ENCODE data around the gene MEIS2. TPM values are rescaled to one million over a fixed set of nuclear protein-coding genes. Genes with fewer than 3 reads are reported as not detected.

MEIS2 gene
- total RNA-seq, 1 donor from 2014 or later: 76.9 TPM

DNA sequence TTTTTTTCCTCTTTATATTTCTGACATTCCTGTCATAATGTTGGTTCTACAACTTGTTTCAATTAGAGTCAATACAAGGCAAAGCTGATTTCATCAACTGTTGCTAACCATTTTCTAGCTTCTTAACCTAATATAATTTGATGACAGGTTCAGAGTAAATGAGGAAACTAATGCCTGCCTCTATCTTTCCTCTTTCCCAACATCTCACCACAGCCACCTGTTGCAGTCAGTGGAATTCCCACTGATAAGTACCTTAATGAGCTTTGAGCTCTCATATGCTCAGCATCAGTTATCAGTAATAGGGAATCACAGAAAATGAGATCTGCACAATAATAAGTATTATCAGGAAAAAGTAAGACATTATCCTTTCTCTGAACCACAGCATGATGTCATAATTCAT, 241.9 kb downstream of the MEIS2 start:
- no peak for DNase-seq (ENCODE audit: extremely low spot score in 2 of 2)
- no peak overlapping the region for H3K4me3 ChIP-seq
- intact Hi-C loops (cut with DNase I): no loop called here
- no peaks in the 10 kb centered on the region for H3K4me1 ChIP-seq
- H3K36me3 ChIP-seq: no peaks in the 10 kb centered on the region
- H3K27ac ChIP-seq: no peak overlapping the region
- no peaks in the 10 kb centered on the region for H3K27me3 ChIP-seq
- no peak for TF ChIP-seq POLR2A (IDR thresholded peaks at IDR 0.05)
- TF ChIP-seq, protein P1, sequence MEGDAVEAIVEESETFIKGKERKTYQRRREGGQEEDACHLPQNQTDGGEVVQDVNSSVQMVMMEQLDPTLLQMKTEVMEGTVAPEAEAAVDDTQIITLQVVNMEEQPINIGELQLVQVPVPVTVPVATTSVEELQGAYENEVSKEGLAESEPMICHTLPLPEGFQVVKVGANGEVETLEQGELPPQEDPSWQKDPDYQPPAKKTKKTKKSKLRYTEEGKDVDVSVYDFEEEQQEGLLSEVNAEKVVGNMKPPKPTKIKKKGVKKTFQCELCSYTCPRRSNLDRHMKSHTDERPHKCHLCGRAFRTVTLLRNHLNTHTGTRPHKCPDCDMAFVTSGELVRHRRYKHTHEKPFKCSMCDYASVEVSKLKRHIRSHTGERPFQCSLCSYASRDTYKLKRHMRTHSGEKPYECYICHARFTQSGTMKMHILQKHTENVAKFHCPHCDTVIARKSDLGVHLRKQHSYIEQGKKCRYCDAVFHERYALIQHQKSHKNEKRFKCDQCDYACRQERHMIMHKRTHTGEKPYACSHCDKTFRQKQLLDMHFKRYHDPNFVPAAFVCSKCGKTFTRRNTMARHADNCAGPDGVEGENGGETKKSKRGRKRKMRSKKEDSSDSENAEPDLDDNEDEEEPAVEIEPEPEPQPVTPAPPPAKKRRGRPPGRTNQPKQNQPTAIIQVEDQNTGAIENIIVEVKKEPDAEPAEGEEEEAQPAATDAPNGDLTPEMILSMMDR (IDR thresholded peaks at IDR 0.05): no peak
- no peak for TF ChIP-seq POLR2AphosphoS5 (IDR thresholded peaks at IDR 0.05; ENCODE audit: insufficient read depth in 1 of 2, low read depth in 1 of 2)
- no peaks in the 10 kb centered on the region for H3K9me3 ChIP-seq

- no peak for TF ChIP-seq POLR2AphosphoS5 (IDR thresholded peaks at IDR 0.05; ENCODE audit: insufficient read depth in 1 of 2, low read depth in 1 of 2)
- TF ChIP-seq, protein P1 (IDR thresholded peaks at IDR 0.05): no peak
- no peak for TF ChIP-seq POLR2A (IDR thresholded peaks at IDR 0.05)
- Histone ChIP-seq H3K36me3 (no peaks in the 10 kb centered on the region), H3K4me3 (no peak overlapping the region), H3K4me1 (no peaks in the 10 kb centered on the region), H3K9me3 (no peaks in the 10 kb centered on the region), H3K27me3 (no peaks in the 10 kb centered on the region), H3K27ac (no peak overlapping the region)
- DNase-seq (ENCODE audit: extremely low spot score in 2 of 2): no peak
- intact Hi-C loops (cut with DNase I): no loop called here
These were observed 243.9 kb downstream of the MEIS2 start for GRCh38 chr15:36856339-36856973.

DNA sequence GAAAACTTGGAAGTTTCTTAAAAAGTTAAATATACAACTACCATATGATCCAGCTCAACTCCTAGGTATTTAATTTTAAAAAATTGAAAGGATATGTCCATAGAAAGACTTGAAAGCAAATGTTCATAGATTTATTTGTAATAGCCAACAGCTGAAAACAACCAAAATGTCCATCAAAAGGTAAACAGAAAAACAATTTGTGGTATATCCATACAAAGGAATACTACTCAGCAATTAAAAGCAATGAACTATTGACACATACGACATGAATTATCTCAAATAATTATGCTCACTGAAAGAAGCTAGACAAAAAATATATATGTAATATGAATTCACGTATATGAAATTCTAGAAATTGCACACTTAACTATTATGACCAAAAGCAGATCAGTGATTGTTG, 249.5 kb downstream of the MEIS2 start:
- no peak for DNase-seq (ENCODE audit: extremely low spot score in 2 of 2)
- H3K9me3 ChIP-seq: no peaks in the 10 kb centered on the region
- H3K36me3 ChIP-seq: no peaks in the 10 kb centered on the region
- H3K4me3 ChIP-seq: no peak overlapping the region
- intact Hi-C loops (cut with DNase I): no loop called here
- H3K27ac ChIP-seq: no peak overlapping the region
- no peaks in the 10 kb centered on the region for H3K27me3 ChIP-seq
- no peak for TF ChIP-seq POLR2A (IDR thresholded peaks at IDR 0.05)
- TF ChIP-seq, protein P1 (IDR thresholded peaks at IDR 0.05): no peak
- TF ChIP-seq POLR2AphosphoS5 (IDR thresholded peaks at IDR 0.05; ENCODE audit: insufficient read depth in 1 of 2, low read depth in 1 of 2): no peak
- H3K4me1 ChIP-seq: no peaks in the 10 kb centered on the region

- no peak overlapping the region for H3K4me3 ChIP-seq
- no peaks in the 10 kb centered on the region for H3K4me1 ChIP-seq
- TF ChIP-seq, protein P1 (IDR thresholded peaks at IDR 0.05): no peak
- TF ChIP-seq POLR2AphosphoS5 (IDR thresholded peaks at IDR 0.05; ENCODE audit: insufficient read depth in 1 of 2, low read depth in 1 of 2) (no peak), POLR2A (IDR thresholded peaks at IDR 0.05) (no peak)
- no peaks in the 10 kb centered on the region for H3K36me3 ChIP-seq
- no peak for DNase-seq (ENCODE audit: extremely low spot score in 2 of 2)
- H3K27me3 ChIP-seq: no peaks in the 10 kb centered on the region
- intact Hi-C loops (cut with DNase I): no loop called here
- no peaks in the 10 kb centered on the region for H3K9me3 ChIP-seq
- no peak overlapping the region for H3K27ac ChIP-seq
These were observed 255.1 kb downstream of the MEIS2 start for GRCh38 chr15:36845270-36845669.

DNA sequence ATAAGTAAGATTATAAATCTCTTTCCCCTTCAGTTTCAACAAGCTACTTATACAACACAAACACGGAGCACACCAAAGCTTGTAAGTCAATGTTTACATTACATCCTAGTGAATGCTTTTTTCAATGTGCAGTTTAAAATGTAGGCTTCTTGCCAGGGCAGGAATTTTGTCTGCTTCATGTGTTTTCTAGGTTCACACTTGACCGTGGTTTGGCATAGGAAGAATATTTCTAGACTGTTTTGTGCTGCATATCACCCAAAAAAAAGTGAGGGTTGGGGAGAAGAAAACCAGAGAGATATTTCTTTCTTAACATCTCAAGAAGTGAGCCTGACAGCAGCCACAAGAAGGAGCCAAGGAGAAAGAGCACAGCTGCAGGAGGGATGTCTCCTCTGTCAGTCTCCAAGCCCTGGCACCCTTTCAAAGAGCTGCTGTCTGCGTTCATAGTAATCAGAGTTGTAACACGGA, 255.8 kb downstream of the MEIS2 start:
- no peak overlapping the region for H3K27ac ChIP-seq
- intact Hi-C loops (cut with DNase I): no loop called here
- no peak for DNase-seq (ENCODE audit: extremely low spot score in 2 of 2)
- no peak overlapping the region for H3K4me3 ChIP-seq
- no peaks in the 10 kb centered on the region for H3K36me3 ChIP-seq
- H3K4me1 ChIP-seq: no peaks in the 10 kb centered on the region
- no peaks in the 10 kb centered on the region for H3K9me3 ChIP-seq
- no peak for TF ChIP-seq POLR2A (IDR thresholded peaks at IDR 0.05)
- no peak for TF ChIP-seq POLR2AphosphoS5 (IDR thresholded peaks at IDR 0.05; ENCODE audit: insufficient read depth in 1 of 2, low read depth in 1 of 2)
- TF ChIP-seq, protein P1 (IDR thresholded peaks at IDR 0.05): no peak
- H3K27me3 ChIP-seq: no peaks in the 10 kb centered on the region

Data from vagina (tissue), 2 donors.